NT2/D1 (cell line): ENCODE data around the gene MSANTD2.

Source experiments
- DNase-seq: peaks from one replicate; pipeline ENCODE4 v3.0.0-alpha.2; 2011; ENCODE audit warnings: low read depth, low spot score
- H3K27me3 ChIP-seq: 2 replicates; pipeline ENCODE4 v1.6.0; 2011; ENCODE audit warnings: mild to moderate bottlenecking; ENCODE audit not compliant: insufficient read length, insufficient read depth
- H3K36me3 ChIP-seq: 2 replicates; pipeline ENCODE4 v1.6.1; 2011; ENCODE audit warnings: mild to moderate bottlenecking, low read length, mixed read lengths; ENCODE audit not compliant: insufficient read depth, insufficient read length
- H3K4me1 ChIP-seq: 2 replicates; pipeline ENCODE4 v1.5.1; 2011; ENCODE audit not compliant: insufficient read depth, insufficient read length
- H3K4me3 ChIP-seq: 2 replicates; pipeline ENCODE4 v1.5.1; 2011; ENCODE audit warnings: low read depth; ENCODE audit not compliant: insufficient read length
- H3K9ac ChIP-seq: 2 replicates; pipeline ENCODE4 v1.6.0; 2011; ENCODE audit warnings: low read depth; ENCODE audit not compliant: insufficient read length
- H3K9me3 ChIP-seq: 2 replicates; pipeline ENCODE4 v1.5.1; 2011; ENCODE audit warnings: mild to moderate bottlenecking, low read length; ENCODE audit not compliant: insufficient read depth
- SUZ12 ChIP-seq: IDR thresholded peaks from 2 replicates; pipeline ENCODE4 v1.6.1; 2011; ENCODE audit not compliant: insufficient read length, insufficient read depth; ENCODE audit errors: extremely low read depth
- YY1 ChIP-seq: IDR thresholded peaks from 2 replicates; pipeline ENCODE4 v1.6.1; 2011; ENCODE audit not compliant: insufficient read length, insufficient read depth
- ZNF274 ChIP-seq: IDR thresholded peaks from 2 replicates; pipeline ENCODE4 v1.6.1; 2011; ENCODE audit warnings: mild to moderate bottlenecking, low read depth, low read length

MSANTD2 gene

DNA sequence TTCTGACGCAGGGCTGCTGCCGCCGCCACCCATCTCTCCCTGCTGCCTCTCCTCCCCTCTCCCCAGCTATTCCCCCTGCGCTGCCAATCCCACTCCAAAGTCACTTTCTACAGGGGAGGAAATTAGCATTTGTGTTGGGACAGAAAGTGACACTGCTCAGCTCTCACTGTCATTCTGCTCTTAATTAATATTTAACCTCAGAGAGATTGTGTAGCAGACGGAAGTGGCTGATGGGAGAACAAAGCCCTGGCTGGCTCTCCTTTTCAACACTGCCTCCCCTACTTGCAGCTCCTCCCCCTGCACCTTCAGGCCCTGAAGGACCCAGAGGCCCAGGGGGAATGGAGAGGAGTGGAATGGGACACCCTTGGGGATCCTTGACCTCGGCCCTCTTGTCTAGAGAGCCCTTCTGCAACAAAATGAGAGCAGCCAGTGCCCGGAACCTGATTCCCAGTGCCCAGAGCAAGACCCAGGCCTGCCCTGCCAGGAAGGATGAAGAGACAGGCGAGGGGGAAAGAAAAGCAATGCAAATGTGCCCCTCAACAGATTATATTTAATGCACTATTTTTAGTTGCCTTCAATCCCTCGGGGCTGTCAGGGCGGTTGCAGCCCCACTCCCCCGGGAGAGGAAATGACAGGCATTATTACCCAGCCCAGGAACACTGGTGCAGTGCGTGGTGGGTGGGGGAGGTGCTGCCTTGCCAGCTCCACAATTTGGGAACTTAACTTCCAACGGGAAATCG is 75.1 kb downstream of the MSANTD2 start:
- Histone ChIP-seq H3K36me3 (no peaks in the 10 kb centered on the region), H3K27me3 (peaks cover 47% of the 10 kb centered on the region), H3K9ac (no peak overlapping the region), H3K4me3 (no peak overlapping the region), H3K4me1 (peaks cover 10% of the 10 kb centered on the region), H3K9me3 (no peaks in the 10 kb centered on the region)
- no peak for TF ChIP-seq ZNF274
- TF ChIP-seq SUZ12 = no peak
- no peak for TF ChIP-seq YY1
- DNase-seq = no peak

GRCh38 chr11:124722176-124722575 is 78.0 kb downstream of the MSANTD2 start:
- Histone ChIP-seq H3K4me3 (no peak overlapping the region), H3K4me1 (peaks cover 10% of the 10 kb centered on the region), H3K9me3 (no peaks in the 10 kb centered on the region), H3K27me3 (peaks cover 76% of the 10 kb centered on the region), H3K9ac (no peak overlapping the region), H3K36me3 (no peaks in the 10 kb centered on the region)
- TF ChIP-seq ZNF274 = no peak
- no peak for TF ChIP-seq SUZ12
- no peak for TF ChIP-seq YY1
- DNase-seq = no peak

DNA sequence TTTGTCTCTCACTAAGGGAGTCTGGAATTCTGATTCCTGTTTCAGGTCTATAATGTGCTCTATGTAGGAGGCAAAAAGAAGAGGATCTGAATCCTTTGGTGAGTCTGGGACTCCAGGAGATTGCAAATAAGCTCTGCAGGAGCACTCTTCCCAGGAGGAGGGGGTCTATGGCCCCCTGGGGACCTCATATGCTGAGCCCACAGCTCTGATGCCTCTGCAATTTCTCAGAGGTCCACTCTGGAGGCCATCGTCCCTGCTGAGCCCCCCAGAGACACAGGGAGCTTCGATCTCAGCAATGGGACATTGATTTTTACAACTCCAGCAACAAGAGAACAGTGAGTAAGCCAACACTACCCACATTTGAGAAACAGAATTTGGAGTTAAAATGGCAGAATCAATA is 80.7 kb downstream of the MSANTD2 start:
- peaks cover 97% of the 10 kb centered on the region for H3K27me3 ChIP-seq
- no peak overlapping the region for H3K4me3 ChIP-seq
- no peak for TF ChIP-seq SUZ12
- no peak for TF ChIP-seq ZNF274
- no peak for TF ChIP-seq YY1

DNA sequence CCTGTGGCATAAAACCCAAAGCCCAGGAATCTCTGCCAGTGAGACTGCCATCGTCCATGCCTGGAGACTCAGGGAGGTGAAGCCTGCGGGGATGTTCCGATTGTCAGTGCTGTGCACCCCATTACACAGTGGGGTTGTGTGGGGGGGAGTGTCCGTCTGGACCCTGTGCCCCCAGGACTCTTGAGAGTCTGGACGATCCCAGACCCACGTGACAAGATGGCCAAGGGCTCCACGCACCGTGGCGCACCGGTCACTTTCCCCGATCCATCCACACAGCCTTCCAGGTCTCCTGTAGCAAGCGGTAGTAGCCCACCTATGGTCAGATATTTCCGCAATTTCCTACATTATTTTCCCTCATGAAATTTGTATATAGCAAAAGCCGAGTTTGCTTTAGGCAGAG is 81.4 kb downstream of the MSANTD2 start:
- Histone ChIP-seq H3K9ac (no peak overlapping the region), H3K36me3 (no peaks in the 10 kb centered on the region), H3K4me1 (peaks cover 4% of the 10 kb centered on the region), H3K27me3 (peaks cover 97% of the 10 kb centered on the region), H3K9me3 (no peaks in the 10 kb centered on the region), H3K4me3 (peak overlapping the region; percentile 35)
- TF ChIP-seq ZNF274 = no peak
- TF ChIP-seq SUZ12 = no peak
- TF ChIP-seq YY1 = no peak
- no peak for DNase-seq

More for the DNA sequence above, 80.7 kb downstream of the MSANTD2 start:
- no peaks in the 10 kb centered on the region for H3K9me3 ChIP-seq
- H3K4me1 ChIP-seq = peaks cover 4% of the 10 kb centered on the region
- H3K9ac ChIP-seq = no peak overlapping the region
- DNase-seq = no peak
- H3K36me3 ChIP-seq = no peaks in the 10 kb centered on the region

GRCh38 chr11:124717786-124718651 is 82.2 kb downstream of the MSANTD2 start:
- Histone ChIP-seq H3K4me3 (peak overlapping the region; percentile 35), H3K4me1 (peaks cover 4% of the 10 kb centered on the region), H3K9me3 (no peaks in the 10 kb centered on the region), H3K27me3 (peaks cover 89% of the 10 kb centered on the region), H3K9ac (peak overlapping the region; percentile 25), H3K36me3 (no peaks in the 10 kb centered on the region)
- no peak for TF ChIP-seq SUZ12
- no peak for TF ChIP-seq ZNF274
- no peak for TF ChIP-seq YY1
- no peak for DNase-seq

GRCh38 chr11:124717421-124717785 is 82.8 kb downstream of the MSANTD2 start:
- Histone ChIP-seq H3K36me3 (no peaks in the 10 kb centered on the region), H3K27me3 (peaks cover 83% of the 10 kb centered on the region), H3K9ac (no peak overlapping the region), H3K4me1 (peaks cover 3% of the 10 kb centered on the region), H3K4me3 (peak overlapping the region; percentile 35), H3K9me3 (no peaks in the 10 kb centered on the region)
- TF ChIP-seq YY1 (no peak), ZNF274 (no peak), SUZ12 (no peak)
- no peak for DNase-seq

- DNase-seq = no peak
- no peaks in the 10 kb centered on the region for H3K36me3 ChIP-seq
- H3K4me1 ChIP-seq = peaks cover 2% of the 10 kb centered on the region
- no peak overlapping the region for H3K9ac ChIP-seq
- peaks cover 75% of the 10 kb centered on the region for H3K27me3 ChIP-seq
- no peaks in the 10 kb centered on the region for H3K9me3 ChIP-seq
- H3K4me3 ChIP-seq = no peak overlapping the region
- TF ChIP-seq YY1 = no peak
Observed at GRCh38 chr11:124716591-124716990, 83.6 kb downstream of the MSANTD2 start.
